Upper lobe of left lung (tissue), 4 donors: ENCODE results near the gene MFSD2B.

ENCODE experiments used
- CTCF ChIP-seq, 6 experiments: fragments of 450-650 bp in 4 of 6; fragments of 200-600 bp in 2 of 6; sonication (generic) in 2 of 6; IDR thresholded peaks; one replicate each; pipeline ENCODE4 v1.5.1; 2016 to 2019; ENCODE audit warnings: antibody characterized with exemption in 6 of 6
- POLR2A ChIP-seq, 4 donors: fragments of 450-650 bp; IDR thresholded peaks; one replicate each; pipeline ENCODE4 v1.5.1; 2016 to 2017; ENCODE audit warnings: antibody characterized with exemption in 4 of 4, mild to moderate bottlenecking in 2 of 4
- POLR2AphosphoS5 ChIP-seq, 2 donors: sonication (generic); formaldehyde crosslinking; IDR thresholded peaks; one replicate each; pipeline ENCODE4 v1.5.1; 2017; ENCODE audit warnings: antibody characterized with exemption in 2 of 2

GRCh38 chr2:24022324-24022974 is 12.6 kb downstream of the MFSD2B start:
- TF ChIP-seq POLR2A (IDR thresholded peaks at IDR 0.05) = no peak
- TF ChIP-seq CTCF (IDR thresholded peaks at IDR 0.05) = no peak
- TF ChIP-seq POLR2AphosphoS5 (IDR thresholded peaks at IDR 0.05) = no peak
